H9 (cell line): ENCODE measurements around the gene OR52I1. TPM values are rescaled to one million over a fixed set of nuclear protein-coding genes. Genes with fewer than 3 reads are reported as not detected.

Experiments
- DNase-seq: peaks from one replicate; pipeline ENCODE4 v3.0.0-alpha.2; 2017
- H2AFZ ChIP-seq: one replicate; pipeline ENCODE4 v1.6.1; 2013; ENCODE audit warnings: mild to moderate bottlenecking, low read length, control low read depth, moderate library complexity
- H2AK5ac ChIP-seq: 2 replicates; pipeline ENCODE4 v1.6.1; 2013; ENCODE audit warnings: low read length, control low read depth, mixed read lengths; ENCODE audit not compliant: insufficient read length
- H2BK120ac ChIP-seq: one replicate; pipeline ENCODE4 v1.6.1; 2013; ENCODE audit warnings: low read depth, mild to moderate bottlenecking, low read length, control low read depth, inconsistent platforms; ENCODE audit not compliant: poor library complexity, severe bottlenecking
- H2BK12ac ChIP-seq: 2 replicates; pipeline ENCODE4 v1.6.1; 2013; ENCODE audit warnings: low read length, control low read depth, mixed read lengths, low read depth; ENCODE audit not compliant: insufficient read length
- H2BK15ac ChIP-seq: 2 replicates; pipeline ENCODE4 v1.6.1; 2013; ENCODE audit warnings: low read depth, low read length, control low read depth
- H2BK20ac ChIP-seq: one replicate; pipeline ENCODE4 v1.6.1; 2013; ENCODE audit warnings: low read depth, mild to moderate bottlenecking, low read length, control low read depth, inconsistent platforms; ENCODE audit not compliant: poor library complexity, severe bottlenecking
- H2BK5ac ChIP-seq: 2 replicates; pipeline ENCODE4 v1.6.1; 2013; ENCODE audit warnings: low read length, control low read depth, mixed read lengths; ENCODE audit not compliant: insufficient read length
- H3K14ac ChIP-seq: 2 replicates; pipeline ENCODE4 v1.6.1; 2013; ENCODE audit warnings: low read length, control low read depth; ENCODE audit not compliant: insufficient read depth
- H3K18ac ChIP-seq: 2 replicates; pipeline ENCODE4 v1.6.1; 2013; ENCODE audit warnings: low read depth, mild to moderate bottlenecking, mixed read lengths, low read length, control low read depth; ENCODE audit not compliant: insufficient read length
- H3K23ac ChIP-seq: 2 replicates; pipeline ENCODE4 v1.6.1; 2013; ENCODE audit warnings: low read length, control low read depth, mixed read lengths, low read depth; ENCODE audit not compliant: insufficient read length
- H3K23me2 ChIP-seq: 2 replicates; pipeline ENCODE4 v1.6.1; 2013; ENCODE audit warnings: low read depth, mild to moderate bottlenecking, mixed read lengths, low read length, control low read depth; ENCODE audit not compliant: insufficient read length, poor library complexity, severe bottlenecking
- H3K27ac ChIP-seq: 2 replicates; pipeline ENCODE4 v1.5.1; 2013; ENCODE audit warnings: low read length, control low read depth, mixed read lengths, low read depth; ENCODE audit not compliant: insufficient read length
- H3K27me3 ChIP-seq: 2 replicates; pipeline ENCODE4 v1.6.1; 2013; ENCODE audit warnings: low read length, control low read depth, inconsistent platforms; ENCODE audit not compliant: insufficient read depth
- H3K4ac ChIP-seq: 2 replicates; pipeline ENCODE4 v1.6.1; 2013; ENCODE audit warnings: low read depth, mild to moderate bottlenecking, control low read depth, inconsistent platforms, low read length, moderate library complexity
- H3K4me1 ChIP-seq: 2 replicates; pipeline ENCODE4 v1.6.1; 2013; ENCODE audit warnings: low read length, control low read depth, inconsistent platforms; ENCODE audit not compliant: insufficient read depth
- H3K4me2 ChIP-seq: 2 replicates; pipeline ENCODE4 v1.6.1; 2013; ENCODE audit warnings: low read length, control low read depth, mixed read lengths; ENCODE audit not compliant: insufficient read length, insufficient read depth
- H3K56ac ChIP-seq: 2 replicates; pipeline ENCODE4 v1.6.1; 2013; ENCODE audit warnings: low read depth, mild to moderate bottlenecking, mixed read lengths, low read length, control low read depth; ENCODE audit not compliant: insufficient read length
- H3K79me1 ChIP-seq: 2 replicates; pipeline ENCODE4 v1.6.1; 2013; ENCODE audit warnings: low read depth, mild to moderate bottlenecking, moderate library complexity, low read length, control low read depth, inconsistent platforms; ENCODE audit not compliant: insufficient read depth, poor library complexity, severe bottlenecking
- H3K79me2 ChIP-seq: 2 replicates; pipeline ENCODE4 v1.6.1; 2013; ENCODE audit warnings: low read length, control low read depth, inconsistent platforms; ENCODE audit not compliant: insufficient read depth
- H3K9ac ChIP-seq: 2 replicates; pipeline ENCODE4 v1.6.1; 2013; ENCODE audit warnings: low read length, control low read depth, mixed read lengths; ENCODE audit not compliant: insufficient read length; ENCODE audit errors: extremely low read depth
- H3K9me3 ChIP-seq: one replicate; pipeline ENCODE4 v1.6.1; 2013; ENCODE audit warnings: low read depth, low read length, inconsistent platforms; ENCODE audit not compliant: control insufficient read depth
- H3T11ph ChIP-seq: one replicate; pipeline ENCODE4 v1.6.1; 2013; ENCODE audit warnings: mild to moderate bottlenecking, low read length, control low read depth, inconsistent platforms
- H4K20me1 ChIP-seq: one replicate; pipeline ENCODE4 v1.6.1; 2013; ENCODE audit not compliant: control insufficient read depth, insufficient read length, insufficient read depth
- H4K5ac ChIP-seq: 2 replicates; pipeline ENCODE4 v1.6.1; 2013; ENCODE audit warnings: low read depth, mild to moderate bottlenecking, mixed read lengths, low read length, control low read depth; ENCODE audit not compliant: insufficient read length
- H4K8ac ChIP-seq: replicated peaks from 2 replicates; pipeline ENCODE4 v1.6.1; 2013; ENCODE audit warnings: low read length, control low read depth, mixed read lengths, low read depth; ENCODE audit not compliant: insufficient read length
- H4K91ac ChIP-seq: 2 replicates; pipeline ENCODE4 v1.6.1; 2013; ENCODE audit warnings: low read depth, mild to moderate bottlenecking, moderate library complexity, mixed read lengths, low read length, control low read depth; ENCODE audit not compliant: insufficient read length
- H3K27ac Mint-ChIP-seq, 3 experiments: 2 replicates in 2 of 3; 3 replicates in 1 of 3; pipeline ENCODE4 v1.8.0; 2020 to 2021; ENCODE audit warnings: mixed read lengths in 3 of 3, mild to moderate bottlenecking in 1 of 3, moderate library complexity in 1 of 3
- H3K27me3 Mint-ChIP-seq: 2 replicates; pipeline ENCODE4 v1.8.0; 2021; ENCODE audit warnings: low read depth, mild to moderate bottlenecking, moderate library complexity, mixed read lengths
- H3K36me3 Mint-ChIP-seq, 3 experiments: 2 replicates in 2 of 3; 3 replicates in 1 of 3; pipeline ENCODE4 v1.8.0; 2020 to 2021; ENCODE audit warnings: low read depth in 3 of 3, mixed read lengths in 3 of 3; ENCODE audit not compliant: insufficient read depth in 1 of 3
- H3K4me1 Mint-ChIP-seq, 2 experiments: 2 replicates each; pipeline ENCODE4 v1.8.0; 2020; ENCODE audit warnings: mixed read lengths in 2 of 2
- H3K4me3 Mint-ChIP-seq, 2 experiments: 2 replicates in 1 of 2; 3 replicates in 1 of 2; pipeline ENCODE4 v1.8.0; 2020 to 2021; ENCODE audit warnings: mild to moderate bottlenecking in 2 of 2, mixed read lengths in 2 of 2, moderate library complexity in 1 of 2
- H3K9me3 Mint-ChIP-seq, 2 experiments: 2 replicates in 1 of 2; 3 replicates in 1 of 2; pipeline ENCODE4 v1.8.0; 2020; ENCODE audit warnings: mild to moderate bottlenecking in 2 of 2, mixed read lengths in 2 of 2, moderate library complexity in 1 of 2
- CTCF ChIP-seq: fragments of 200-600 bp; sonication (generic); conservative IDR thresholded peaks from 3 replicates; pipeline ENCODE4 v1.8.0; 2021; ENCODE audit warnings: antibody characterized with exemption, mild to moderate bottlenecking
- WGBS: extraction: QIAGEN DNeasy Blood & Tissue Kit; methylation state at CpG from one replicate; pipeline ENCODE4 v1.1.7; 2013; ENCODE audit warnings: missing lambda C conversion rate, low lambda C conversion rate, mixed read lengths; ENCODE audit not compliant: insufficient read length; ENCODE audit errors: extremely low coverage; 5-methylcytosine and 5-hydroxymethylcytosine counted together
- total RNA-seq: library from RNA; stranded (reverse); gene quantifications from 2 replicates; pipeline ENCODE4 v1.2.1, GENCODE V29; 2021

The OR52I1 gene
- total RNA-seq, 1 experiment from 2014 or later, result not detected

- Histone ChIP-seq H3K4me1 (no peaks in the 10 kb centered on the region), H3T11ph (no peak overlapping the region), H3K9ac (no peak overlapping the region), H3K27me3 (no peaks in the 10 kb centered on the region), H2AK5ac (no peak overlapping the region), H2BK5ac (no peak overlapping the region), H4K20me1 (no peaks in the 10 kb centered on the region), H3K56ac (no peak overlapping the region), H2BK12ac (no peak overlapping the region), H4K8ac (no peak overlapping the region), H4K91ac (no peak overlapping the region), H3K4ac (no peak overlapping the region), H3K9me3 (no peaks in the 10 kb centered on the region), H3K4me2 (no peak overlapping the region), H3K23me2 (no peaks in the 10 kb centered on the region), H3K79me2 (no peaks in the 10 kb centered on the region), H2BK20ac (no peak overlapping the region), H3K23ac (no peak overlapping the region), H4K5ac (no peak overlapping the region), H3K18ac (no peak overlapping the region), H2AFZ (no peak overlapping the region), H3K79me1 (no peaks in the 10 kb centered on the region), H2BK120ac (no peak overlapping the region), H2BK15ac (no peak overlapping the region), H3K27ac (no peak overlapping the region), H3K14ac (no peak overlapping the region)
- no CpG with 5 or more reads among the region's 1 CpG for WGBS
- Mint-ChIP-seq H3K27ac (no peak overlapping the region), H3K27me3 (peaks cover 10% of the 10 kb centered on the region), H3K9me3 (peaks cover 4 to 6% of the 10 kb centered on the region in 2 experiments; a peak in 3 of 5 replicates), H3K4me3 (no peak overlapping the region), H3K4me1 (no peaks in the 10 kb centered on the region; a peak in 1 of 4 replicates), H3K36me3 (peaks cover 0 to 3% (median 0%) of the 10 kb centered on the region in 3 experiments; a peak in 3 of 7 replicates)
- no peak for TF ChIP-seq CTCF
- no peak for DNase-seq
These were observed 47.0 kb upstream of the OR52I1 start for GRCh38 chr11:4546878-4547277.
